HAP-1 (cell line): ENCODE results near the gene NAB1.

ENCODE experiments used
- DNase-seq, 2 experiments: peaks; one replicate each; pipeline ENCODE4 v3.0.0-alpha.2; 2016 to 2020; ENCODE audit warnings: low spot score in 2 of 2
- H3K27me3 ChIP-seq: fragments of 250-450 bp; sonication (Bioruptor Pico); 2 replicates; pipeline ENCODE4 v1.5.1; 2020; ENCODE audit warnings: low read depth, mild to moderate bottlenecking, moderate library complexity
- H3K36me3 ChIP-seq: fragments of 250-450 bp; sonication (Bioruptor Pico); replicated peaks from 2 replicates; pipeline ENCODE4 v1.5.1; 2020; ENCODE audit warnings: mild to moderate bottlenecking
- H3K4me1 ChIP-seq: fragments of 250-450 bp; sonication (Bioruptor Pico); 2 replicates; pipeline ENCODE4 v1.5.1; 2020; ENCODE audit warnings: mild to moderate bottlenecking
- H3K4me3 ChIP-seq: fragments of 250-450 bp; sonication (Bioruptor Pico); 2 replicates; pipeline ENCODE4 v1.5.1; 2020; ENCODE audit warnings: mild to moderate bottlenecking, moderate library complexity
- H3K9me3 ChIP-seq: fragments of 250-450 bp; sonication (Bioruptor Pico); 2 replicates; pipeline ENCODE4 v1.5.1; 2020; ENCODE audit warnings: mild to moderate bottlenecking, moderate library complexity
- in situ Hi-C: fragments of 300-500 bp; cut with MboI; formaldehyde crosslinking; loops from 3 replicates; pipeline ENCODE4 v1.14.3; 2020; ENCODE audit warnings: low sequenced_read_pairs, inconsistent platforms, mixed read lengths

Gene NAB1

GRCh38 chr2:190668892-190669291 is 20.0 kb downstream of the NAB1 start:
- peaks cover 3% of the 10 kb centered on the region for H3K4me1 ChIP-seq
- no peaks in the 10 kb centered on the region for H3K27me3 ChIP-seq
- no peak for DNase-seq
- H3K4me3 ChIP-seq = no peak overlapping the region
- H3K9me3 ChIP-seq = no peaks in the 10 kb centered on the region
- H3K36me3 ChIP-seq = peaks cover 7% of the 10 kb centered on the region
- in situ Hi-C loops = no loop called here

DNA sequence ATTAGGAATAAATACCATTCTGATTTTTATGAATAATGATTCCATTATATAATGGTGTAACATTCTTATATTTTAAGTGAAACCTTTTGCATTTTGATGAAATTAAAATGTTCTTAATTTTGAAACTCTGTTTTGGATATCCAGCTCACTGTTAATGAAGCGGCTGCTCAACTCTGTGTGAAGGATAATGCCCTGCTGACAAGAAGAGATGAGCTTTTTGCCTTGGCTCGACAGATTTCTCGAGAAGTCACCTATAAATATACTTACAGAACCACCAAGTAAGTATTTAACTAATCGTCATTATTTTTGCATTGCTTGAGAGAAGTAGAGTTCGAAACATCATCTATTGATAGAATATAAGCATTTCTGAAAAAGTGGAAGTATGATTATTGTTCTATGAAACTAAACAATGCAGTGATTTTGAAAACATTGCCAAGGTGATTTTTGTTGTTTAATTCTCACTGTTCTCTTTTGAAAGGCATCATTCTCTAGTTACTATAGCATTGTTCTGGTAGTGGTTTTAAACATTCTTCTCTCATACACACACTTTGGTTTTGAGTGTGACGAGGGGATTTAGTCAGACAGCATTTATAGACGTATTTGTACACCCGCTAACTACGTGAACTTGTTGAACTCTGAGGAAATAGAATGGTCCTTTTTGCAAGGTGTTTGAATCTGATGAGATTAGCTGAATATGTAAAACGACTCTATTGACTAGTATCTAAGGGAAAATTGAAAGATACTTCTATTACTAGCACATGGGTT is 21.5 kb downstream of the NAB1 start:
- H3K4me3 ChIP-seq = no peak overlapping the region
- peak in 1 of 2 experiments; percentile 36 for DNase-seq
- in situ Hi-C loops = no loop called here
- peaks cover 6% of the 10 kb centered on the region for H3K4me1 ChIP-seq
- H3K36me3 ChIP-seq = peaks cover 12% of the 10 kb centered on the region
- no peaks in the 10 kb centered on the region for H3K9me3 ChIP-seq
- H3K27me3 ChIP-seq = no peaks in the 10 kb centered on the region

DNA sequence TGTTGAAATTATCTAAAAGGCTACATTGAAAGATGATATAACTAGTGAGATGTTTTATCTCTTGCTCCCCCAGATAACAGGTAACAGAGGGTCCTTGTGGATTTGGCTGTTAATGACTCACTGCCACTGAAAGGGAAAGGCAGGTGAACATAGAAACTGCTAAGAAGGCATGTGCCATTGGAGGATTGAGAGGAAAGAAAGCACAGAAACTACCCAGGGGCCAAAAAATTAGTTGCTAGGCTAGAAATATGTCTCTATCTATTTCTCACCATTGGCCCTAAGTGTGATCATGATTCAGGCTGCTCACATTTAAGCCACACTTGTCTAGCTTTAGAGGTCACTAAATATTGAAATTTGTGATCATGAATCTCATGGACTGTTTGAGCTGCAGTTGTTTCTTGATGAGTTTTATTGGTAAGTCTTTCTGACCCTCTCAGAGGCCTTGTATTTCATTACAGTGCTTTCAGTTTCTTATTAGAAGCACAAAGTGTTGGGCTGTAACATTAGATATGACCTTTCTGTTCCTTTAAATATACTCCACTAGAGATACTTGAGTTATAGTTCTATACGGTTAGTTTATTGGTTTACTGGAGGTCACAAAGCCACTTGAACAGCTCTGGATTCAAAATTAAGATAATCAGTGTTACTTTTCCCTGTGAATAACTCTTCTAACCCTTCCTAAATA is 26.2 kb downstream of the NAB1 start:
- Histone ChIP-seq H3K4me3 (no peak overlapping the region), H3K36me3 (peaks cover 15% of the 10 kb centered on the region)

GRCh38 chr2:190677255-190677654 is 28.4 kb downstream of the NAB1 start:
- H3K9me3 ChIP-seq = no peaks in the 10 kb centered on the region
- peaks cover 46% of the 10 kb centered on the region for H3K4me1 ChIP-seq
- H3K4me3 ChIP-seq = no peak overlapping the region
- DNase-seq = no peak
- peaks cover 8% of the 10 kb centered on the region; the same call in 1 of the 2 replicates for H3K36me3 ChIP-seq
- in situ Hi-C loops = no loop called here
- no peaks in the 10 kb centered on the region for H3K27me3 ChIP-seq

More for the DNA sequence above, 26.2 kb downstream of the NAB1 start:
- H3K27me3 ChIP-seq = no peaks in the 10 kb centered on the region
- H3K9me3 ChIP-seq = no peaks in the 10 kb centered on the region
- peaks cover 41% of the 10 kb centered on the region for H3K4me1 ChIP-seq
- DNase-seq = no peak
- in situ Hi-C loops = no loop called here

- in situ Hi-C loops = no loop called here
- H3K4me1 ChIP-seq = peaks cover 46% of the 10 kb centered on the region
These were observed 29.7 kb downstream of the NAB1 start for GRCh38 chr2:190678444-190679162.

DNA sequence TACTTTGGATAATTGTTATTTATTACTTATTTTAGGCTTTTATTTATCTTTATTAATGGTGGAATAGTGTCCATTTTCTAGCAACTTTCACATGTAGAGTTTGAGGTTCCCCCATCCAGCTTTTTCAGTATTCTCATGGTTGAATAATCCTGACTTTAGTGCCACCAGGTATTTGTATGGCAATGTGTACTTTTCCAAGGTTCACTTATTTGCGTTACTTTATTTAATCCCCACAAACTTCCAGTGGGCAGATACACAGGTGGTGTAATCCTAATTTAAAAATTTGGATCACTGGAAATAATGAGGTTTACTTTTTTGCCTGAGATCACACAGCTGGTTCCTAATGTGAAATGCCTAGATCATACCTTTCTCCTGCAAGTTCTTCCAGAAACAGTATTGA is 30.5 kb downstream of the NAB1 start:
- no peak for DNase-seq
- no peaks in the 10 kb centered on the region for H3K27me3 ChIP-seq
- peaks cover 8% of the 10 kb centered on the region; the same call in 1 of the 2 replicates for H3K36me3 ChIP-seq
- peaks cover 46% of the 10 kb centered on the region for H3K4me1 ChIP-seq
- H3K4me3 ChIP-seq = no peak overlapping the region
- in situ Hi-C loops = no loop called here
- no peaks in the 10 kb centered on the region for H3K9me3 ChIP-seq

More at GRCh38 chr2:190678444-190679162, 29.7 kb downstream of the NAB1 start:
- H3K36me3 ChIP-seq = peaks cover 8% of the 10 kb centered on the region; the same call in 1 of the 2 replicates
- H3K4me3 ChIP-seq = no peak overlapping the region
- H3K27me3 ChIP-seq = no peaks in the 10 kb centered on the region
- no peaks in the 10 kb centered on the region for H3K9me3 ChIP-seq
- DNase-seq = no peak

- Histone ChIP-seq H3K27me3 (no peaks in the 10 kb centered on the region), H3K4me3 (no peak overlapping the region), H3K9me3 (no peaks in the 10 kb centered on the region), H3K36me3 (peaks cover 6% of the 10 kb centered on the region; the same call in 1 of the 2 replicates), H3K4me1 (peaks cover 46% of the 10 kb centered on the region)
- DNase-seq = peak; percentile 94 to 98
- in situ Hi-C loops = no loop called here
These were observed 31.1 kb downstream of the NAB1 start for GRCh38 chr2:190679813-190680591.

- Histone ChIP-seq H3K4me3 (no peak overlapping the region), H3K9me3 (no peaks in the 10 kb centered on the region), H3K36me3 (peaks cover 10% of the 10 kb centered on the region; the same call in 1 of the 2 replicates), H3K4me1 (peaks cover 26% of the 10 kb centered on the region), H3K27me3 (no peaks in the 10 kb centered on the region)
- in situ Hi-C loops = no loop called here
- no peak for DNase-seq
These were observed 33.3 kb downstream of the NAB1 start for GRCh38 chr2:190682168-190682567.

GRCh38 chr2:190683802-190684201 is 34.9 kb downstream of the NAB1 start:
- DNase-seq = no peak
- Histone ChIP-seq H3K4me3 (no peak overlapping the region), H3K9me3 (no peaks in the 10 kb centered on the region), H3K36me3 (peaks cover 12% of the 10 kb centered on the region; the same call in 1 of the 2 replicates), H3K4me1 (peaks cover 19% of the 10 kb centered on the region), H3K27me3 (no peaks in the 10 kb centered on the region)
- in situ Hi-C loops = no loop called here

DNA sequence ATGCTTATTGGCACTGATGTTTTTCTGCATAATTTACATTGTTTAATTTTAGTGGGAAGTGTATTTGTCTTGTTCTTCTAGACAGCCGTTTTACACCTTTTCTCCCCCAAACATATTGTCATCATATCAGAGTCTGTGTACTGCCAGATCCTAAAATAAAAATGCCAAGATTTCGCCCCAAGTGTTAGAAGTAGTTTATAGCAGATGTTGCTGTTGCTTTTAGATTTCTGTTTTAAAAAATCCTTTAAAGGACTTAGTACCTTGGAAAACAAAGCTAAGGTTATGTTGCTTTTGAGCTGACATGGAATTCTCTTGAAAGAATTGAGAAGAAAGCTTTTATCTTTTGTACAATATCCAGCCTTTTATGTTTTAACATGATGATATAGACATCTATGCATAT is 36.0 kb downstream of the NAB1 start:
- Histone ChIP-seq H3K36me3 (peaks cover 12% of the 10 kb centered on the region; the same call in 1 of the 2 replicates), H3K9me3 (no peaks in the 10 kb centered on the region), H3K4me3 (no peak overlapping the region), H3K4me1 (peaks cover 7% of the 10 kb centered on the region), H3K27me3 (no peaks in the 10 kb centered on the region)
- in situ Hi-C loops = no loop called here
- DNase-seq = no peak

DNA sequence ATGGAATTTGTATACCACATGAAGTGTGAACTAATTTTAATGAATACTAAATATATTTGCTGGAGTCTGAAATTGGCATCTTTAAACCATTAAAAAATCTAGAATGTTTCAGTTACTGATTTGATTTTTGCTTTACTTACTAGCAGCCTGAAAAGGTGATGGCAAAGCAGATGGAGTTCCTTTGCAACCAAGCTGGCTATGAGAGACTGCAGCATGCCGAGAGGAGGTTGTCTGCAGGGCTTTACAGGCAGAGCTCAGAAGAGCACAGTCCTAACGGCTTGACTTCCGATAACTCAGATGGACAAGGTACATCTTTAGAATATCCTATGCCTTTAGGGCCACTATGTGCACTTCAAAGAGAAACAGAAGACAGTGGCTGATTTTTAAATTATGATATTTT is 36.5 kb downstream of the NAB1 start:
- no peaks in the 10 kb centered on the region for H3K9me3 ChIP-seq
- no peak overlapping the region for H3K4me3 ChIP-seq
- H3K4me1 ChIP-seq = peaks cover 7% of the 10 kb centered on the region
- in situ Hi-C loops = no loop called here
- peaks cover 15% of the 10 kb centered on the region; the same call in 1 of the 2 replicates for H3K36me3 ChIP-seq
- H3K27me3 ChIP-seq = no peaks in the 10 kb centered on the region
- DNase-seq = no peak

DNA sequence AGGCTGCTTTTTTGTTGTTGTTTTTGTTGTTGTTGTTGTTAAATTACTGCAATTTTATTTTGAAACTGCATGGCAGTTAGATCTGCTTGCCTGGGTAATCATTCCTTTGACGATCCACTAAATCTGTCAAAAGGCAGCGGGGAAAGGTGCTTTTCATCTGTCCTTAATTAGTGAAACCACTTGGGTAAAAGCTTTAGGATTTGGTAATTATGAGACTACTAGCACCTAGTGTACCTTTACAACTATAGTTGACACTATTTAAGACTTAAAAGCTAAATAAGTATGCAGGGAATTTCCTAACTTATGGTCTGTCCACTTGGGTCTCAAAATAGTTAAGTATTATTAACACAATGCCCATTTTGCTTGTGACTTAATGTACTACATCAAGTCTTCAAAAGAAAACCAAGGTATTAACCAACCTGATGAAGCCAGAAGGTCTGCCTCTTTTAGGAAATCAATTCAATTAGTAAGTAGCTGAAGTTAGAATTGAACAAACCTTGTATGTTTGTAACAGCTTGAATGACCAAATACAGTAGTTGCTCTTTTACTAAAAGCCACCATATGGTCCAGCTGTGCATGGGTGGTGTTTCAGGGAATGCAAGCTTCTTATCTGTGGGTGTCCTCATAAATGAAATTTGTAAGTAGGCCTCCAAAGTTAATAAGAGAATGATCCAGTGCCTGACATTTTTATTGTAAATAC is 44.8 kb downstream of the NAB1 start:
- in situ Hi-C loops = no loop called here
- no peaks in the 10 kb centered on the region for H3K4me1 ChIP-seq
- no peak overlapping the region for H3K4me3 ChIP-seq
- peaks cover 9% of the 10 kb centered on the region for H3K36me3 ChIP-seq
- DNase-seq = no peak
- H3K9me3 ChIP-seq = no peaks in the 10 kb centered on the region
- H3K27me3 ChIP-seq = no peaks in the 10 kb centered on the region

- Histone ChIP-seq H3K9me3 (no peaks in the 10 kb centered on the region), H3K4me3 (no peak overlapping the region), H3K4me1 (no peaks in the 10 kb centered on the region), H3K27me3 (no peaks in the 10 kb centered on the region), H3K36me3 (peaks cover 9% of the 10 kb centered on the region)
- in situ Hi-C loops = no loop called here
- DNase-seq = no peak
These were observed 45.6 kb downstream of the NAB1 start for GRCh38 chr2:190694479-190694878.
